Body of pancreas (tissue), 4 donors: ENCODE measurements around the gene GPR37L1.

Experiments used
- POLR2A ChIP-seq, 3 donors: fragments of 450-650 bp; IDR thresholded peaks; one replicate each; pipeline ENCODE4 v1.6.1; 2016; ENCODE audit warnings: antibody characterized with exemption in 3 of 3, mild to moderate bottlenecking in 2 of 3
- TF ChIP-seq, protein P1 (sequence below), 7 experiments: fragments of 450-650 bp in 4 of 7; fragments of 200-600 bp in 3 of 7; sonication (generic) in 3 of 7; IDR thresholded peaks; one replicate each; pipeline ENCODE4 v1.5.1; 2016 to 2019; ENCODE audit warnings: antibody characterized with exemption in 7 of 7

DNA sequence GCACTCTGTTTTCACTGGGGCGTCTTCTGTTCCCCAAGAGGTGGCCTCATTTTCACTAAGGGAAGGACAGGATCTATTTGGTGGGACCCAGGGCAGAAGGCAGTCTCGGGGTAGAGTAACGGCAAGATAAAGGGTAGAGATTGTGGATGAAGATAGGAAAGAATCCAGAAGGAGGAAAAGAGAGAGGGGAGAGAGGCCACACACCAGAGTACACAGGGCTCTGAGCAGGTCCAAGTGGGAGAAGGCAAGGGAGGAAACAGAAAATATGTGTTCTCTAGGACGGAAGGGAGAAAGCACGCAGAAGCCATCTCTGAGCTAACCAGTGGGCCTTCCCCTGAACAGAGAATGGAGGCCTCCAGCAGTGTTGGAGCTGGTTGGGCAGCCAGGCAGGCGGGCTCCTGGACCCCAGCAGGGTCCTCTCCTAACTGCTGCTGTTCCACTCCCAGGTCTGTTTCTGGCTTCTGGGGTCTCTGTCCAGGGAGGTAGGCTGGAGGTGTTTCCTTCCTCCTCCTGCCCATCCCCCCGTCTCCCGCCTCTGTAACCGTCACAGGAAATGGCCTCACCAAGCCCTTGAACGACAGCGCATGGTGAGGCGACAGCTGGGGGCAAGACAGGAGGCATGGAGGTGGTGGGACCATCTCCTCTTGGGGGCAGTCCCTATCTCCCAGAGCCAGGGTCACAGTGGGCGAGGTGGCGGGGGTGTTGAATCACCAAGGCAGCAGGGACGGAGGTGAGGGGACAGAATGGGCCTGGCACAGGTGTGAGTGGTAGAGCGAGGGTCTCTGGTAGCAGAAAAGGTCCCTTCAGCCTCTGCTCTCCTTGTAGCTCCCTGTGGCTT is 37.0 kb downstream of the GPR37L1 start:
- TF ChIP-seq, protein P1, sequence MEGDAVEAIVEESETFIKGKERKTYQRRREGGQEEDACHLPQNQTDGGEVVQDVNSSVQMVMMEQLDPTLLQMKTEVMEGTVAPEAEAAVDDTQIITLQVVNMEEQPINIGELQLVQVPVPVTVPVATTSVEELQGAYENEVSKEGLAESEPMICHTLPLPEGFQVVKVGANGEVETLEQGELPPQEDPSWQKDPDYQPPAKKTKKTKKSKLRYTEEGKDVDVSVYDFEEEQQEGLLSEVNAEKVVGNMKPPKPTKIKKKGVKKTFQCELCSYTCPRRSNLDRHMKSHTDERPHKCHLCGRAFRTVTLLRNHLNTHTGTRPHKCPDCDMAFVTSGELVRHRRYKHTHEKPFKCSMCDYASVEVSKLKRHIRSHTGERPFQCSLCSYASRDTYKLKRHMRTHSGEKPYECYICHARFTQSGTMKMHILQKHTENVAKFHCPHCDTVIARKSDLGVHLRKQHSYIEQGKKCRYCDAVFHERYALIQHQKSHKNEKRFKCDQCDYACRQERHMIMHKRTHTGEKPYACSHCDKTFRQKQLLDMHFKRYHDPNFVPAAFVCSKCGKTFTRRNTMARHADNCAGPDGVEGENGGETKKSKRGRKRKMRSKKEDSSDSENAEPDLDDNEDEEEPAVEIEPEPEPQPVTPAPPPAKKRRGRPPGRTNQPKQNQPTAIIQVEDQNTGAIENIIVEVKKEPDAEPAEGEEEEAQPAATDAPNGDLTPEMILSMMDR (IDR thresholded peaks at IDR 0.05), result no peak
- TF ChIP-seq POLR2A (IDR thresholded peaks at IDR 0.05), result no peak
